Calu3 (cell line): Measurements from ENCODE around the gene TIMM22. TPM values are rescaled to one million over a fixed set of nuclear protein-coding genes. Genes with fewer than 3 reads are reported as not detected.
"Not testable (repeated sequence)": the region's sequence is repeated elsewhere in the genome, so short reads cannot be mapped to it uniquely, and the experiment has no call there.

Experiments
- BruUV-seq: library from RNA; stranded (reverse); fragments of 400-500 nt; replicated peaks from 2 replicates; lab custom pipeline; 2021; lab: Mats Ljungman, UMichigan
- CTCF ChIA-PET: fragments of 300-600 bp; sonication (Branson Sonifier 250); formaldehyde crosslinking; loops from one replicate; lab custom pipeline; 2022; ENCODE audit warnings: antibody characterized with exemption; lab: Charles Lee
- DNase-seq: peaks from one replicate; pipeline ENCODE4 v3.0.0; 2022
- H3K27ac Mint-ChIP-seq: one replicate; pipeline ENCODE4 v1.8.0; 2022; ENCODE audit warnings: mixed read lengths; ENCODE audit not compliant: unreplicated experiment
- H3K27me3 Mint-ChIP-seq: one replicate; pipeline ENCODE4 v1.8.0; 2022; ENCODE audit warnings: mixed read lengths; ENCODE audit not compliant: unreplicated experiment
- H3K36me3 Mint-ChIP-seq: one replicate; pipeline ENCODE4 v1.8.0; 2022; ENCODE audit warnings: mild to moderate bottlenecking, moderate library complexity, mixed read lengths; ENCODE audit not compliant: insufficient read depth, unreplicated experiment
- H3K4me1 Mint-ChIP-seq: one replicate; pipeline ENCODE4 v1.8.0; 2022; ENCODE audit warnings: mild to moderate bottlenecking, low read depth, mixed read lengths; ENCODE audit not compliant: unreplicated experiment
- H3K4me3 Mint-ChIP-seq: one replicate; pipeline ENCODE4 v1.8.0; 2022; ENCODE audit warnings: mild to moderate bottlenecking, low read depth, moderate library complexity, mixed read lengths; ENCODE audit not compliant: unreplicated experiment
- H3K9me3 Mint-ChIP-seq: one replicate; pipeline ENCODE4 v1.8.0; 2022; ENCODE audit warnings: low read depth, mixed read lengths; ENCODE audit not compliant: unreplicated experiment
- intact Hi-C: fragments of 100-400 bp; cut with micrococcal nuclease; formaldehyde crosslinking; loops from one replicate; pipeline ENCODE4 v1.10.0; 2022; ENCODE audit not compliant: unreplicated experiment
- total RNA-seq: library from RNA; stranded (reverse); gene quantifications from 2 replicates; pipeline ENCODE4 v1.2.3, GENCODE V29; 2022
- TF ChIP-seq, protein P1 (sequence below): fragments of 200-600 bp; IDR thresholded peaks from one replicate; pipeline ENCODE4 v1.8.0; 2022; ENCODE audit warnings: antibody characterized with exemption; ENCODE audit not compliant: unreplicated experiment

TIMM22 gene
- total RNA-seq, 1 experiment from 2014 or later, result 7.2 TPM

DNA sequence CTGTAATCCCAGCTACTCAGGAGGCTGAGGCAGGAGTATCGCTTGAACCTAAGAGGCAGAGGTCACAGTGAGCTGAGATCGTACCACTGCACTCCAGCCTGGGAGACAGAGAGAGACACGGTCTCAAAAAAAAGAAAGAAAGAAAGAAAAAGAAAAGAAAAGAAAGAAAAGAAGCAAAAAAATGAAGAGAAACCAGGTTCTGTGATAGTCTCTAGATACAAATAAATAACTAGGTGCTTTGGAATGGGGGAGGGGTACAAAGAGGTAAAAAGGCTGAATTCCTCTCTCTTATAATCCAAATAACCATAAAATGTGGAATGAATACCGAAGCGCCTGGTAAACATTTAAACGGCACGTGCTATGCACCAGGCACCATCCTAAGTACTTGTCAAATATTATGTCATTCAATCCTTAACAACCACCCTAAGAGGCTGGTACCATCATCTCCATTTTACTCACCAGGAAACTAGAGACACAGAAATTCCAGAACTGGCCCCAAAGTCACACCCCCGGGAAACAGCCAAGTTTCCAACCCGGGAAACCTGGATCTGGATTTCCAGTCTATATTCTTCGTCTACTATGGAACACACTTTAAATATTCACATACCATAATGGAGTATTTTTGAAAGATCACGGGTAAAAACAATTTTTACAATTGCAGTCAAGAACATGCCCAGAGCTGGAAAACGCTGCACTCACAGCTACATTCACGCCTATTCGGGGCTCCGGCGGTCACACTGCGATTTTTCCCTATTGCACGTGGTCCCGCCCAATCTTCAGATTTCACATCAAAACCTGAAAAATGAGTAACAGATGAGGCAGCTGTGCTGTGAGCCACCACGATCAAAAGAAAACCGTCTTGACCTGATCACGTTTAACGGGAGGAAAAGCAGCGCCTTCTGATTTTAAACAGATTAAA is 27.9 kb upstream of the TIMM22 start:
- no peak overlapping the region for H3K4me3 Mint-ChIP-seq
- H3K27ac Mint-ChIP-seq, result no peak overlapping the region
- CTCF ChIA-PET, result interaction anchor here (0.6 kb wide), 1 partner anchor 189 kb away, joined by 4 read pairs; no protein-coding TSS in a partner anchor
- H3K36me3 Mint-ChIP-seq, result no peaks in the 10 kb centered on the region
- TF ChIP-seq, protein P1, sequence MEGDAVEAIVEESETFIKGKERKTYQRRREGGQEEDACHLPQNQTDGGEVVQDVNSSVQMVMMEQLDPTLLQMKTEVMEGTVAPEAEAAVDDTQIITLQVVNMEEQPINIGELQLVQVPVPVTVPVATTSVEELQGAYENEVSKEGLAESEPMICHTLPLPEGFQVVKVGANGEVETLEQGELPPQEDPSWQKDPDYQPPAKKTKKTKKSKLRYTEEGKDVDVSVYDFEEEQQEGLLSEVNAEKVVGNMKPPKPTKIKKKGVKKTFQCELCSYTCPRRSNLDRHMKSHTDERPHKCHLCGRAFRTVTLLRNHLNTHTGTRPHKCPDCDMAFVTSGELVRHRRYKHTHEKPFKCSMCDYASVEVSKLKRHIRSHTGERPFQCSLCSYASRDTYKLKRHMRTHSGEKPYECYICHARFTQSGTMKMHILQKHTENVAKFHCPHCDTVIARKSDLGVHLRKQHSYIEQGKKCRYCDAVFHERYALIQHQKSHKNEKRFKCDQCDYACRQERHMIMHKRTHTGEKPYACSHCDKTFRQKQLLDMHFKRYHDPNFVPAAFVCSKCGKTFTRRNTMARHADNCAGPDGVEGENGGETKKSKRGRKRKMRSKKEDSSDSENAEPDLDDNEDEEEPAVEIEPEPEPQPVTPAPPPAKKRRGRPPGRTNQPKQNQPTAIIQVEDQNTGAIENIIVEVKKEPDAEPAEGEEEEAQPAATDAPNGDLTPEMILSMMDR, result no peak
- H3K27me3 Mint-ChIP-seq, result no peaks in the 10 kb centered on the region
- intact Hi-C loops, result no loop called here
- H3K9me3 Mint-ChIP-seq, result no peaks in the 10 kb centered on the region
- H3K4me1 Mint-ChIP-seq, result peaks cover 6% of the 10 kb centered on the region
- no peak for DNase-seq
- no TSS peak for BruUV-seq

DNA sequence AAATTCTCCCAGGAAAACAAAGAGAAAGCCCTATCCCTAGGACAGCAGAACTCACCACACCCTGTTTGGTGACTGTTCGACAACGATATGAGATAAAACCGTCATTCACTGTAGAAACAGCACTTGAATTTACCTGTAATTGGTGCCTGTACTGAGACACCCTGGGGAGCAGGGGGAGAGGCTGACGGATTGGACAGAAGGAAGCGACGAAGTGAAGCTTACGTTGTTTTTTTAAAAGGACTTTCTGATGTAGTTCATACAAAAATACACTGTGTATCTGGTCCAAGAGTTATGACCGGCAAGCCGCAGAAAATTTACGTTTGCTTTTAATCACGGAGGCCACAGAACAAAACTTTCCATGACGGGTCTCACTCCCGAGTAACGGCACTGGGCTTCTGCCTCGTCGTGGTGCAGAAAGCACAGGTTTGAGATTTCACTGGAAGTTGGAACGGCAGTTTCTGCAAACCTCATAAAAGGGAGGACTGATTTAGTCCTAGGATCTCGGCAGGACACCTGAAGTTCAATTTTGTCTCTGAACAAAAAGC is 27.0 kb upstream of the TIMM22 start:
- intact Hi-C loops, result no loop called here
- Mint-ChIP-seq H3K27ac (no peak overlapping the region), H3K4me3 (no peak overlapping the region), H3K9me3 (no peaks in the 10 kb centered on the region), H3K36me3 (no peaks in the 10 kb centered on the region), H3K4me1 (peaks cover 6% of the 10 kb centered on the region), H3K27me3 (no peaks in the 10 kb centered on the region)
- CTCF ChIA-PET, result interaction anchor here (0.6 kb wide), 1 partner anchor 190 kb away, joined by 4 read pairs; no protein-coding TSS in a partner anchor
- DNase-seq, result no peak
- TF ChIP-seq, protein P1, result no peak
- BruUV-seq, result no TSS peak

DNA sequence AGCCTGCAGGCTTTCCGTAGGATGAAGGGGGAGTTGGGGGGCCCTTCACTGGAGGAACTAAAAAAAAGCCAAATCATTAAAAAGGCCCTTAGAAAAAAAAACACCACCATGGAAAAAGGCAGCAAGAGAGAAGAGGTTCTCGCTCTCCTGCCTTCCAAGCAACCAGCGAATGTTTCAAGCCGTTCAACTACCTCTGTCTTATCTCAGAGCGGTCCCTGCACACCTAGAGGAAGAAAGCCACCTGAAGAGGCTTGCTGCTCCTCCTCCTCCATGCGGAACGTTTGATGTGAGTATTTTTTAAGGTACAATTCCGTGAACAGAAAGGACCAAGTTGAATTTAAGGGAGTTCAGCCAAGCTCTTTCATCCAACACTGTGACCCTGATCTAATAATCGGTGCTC is 26.6 kb upstream of the TIMM22 start:
- H3K27ac Mint-ChIP-seq, result no peak overlapping the region
- TF ChIP-seq, protein P1, result no peak
- H3K9me3 Mint-ChIP-seq, result no peaks in the 10 kb centered on the region
- intact Hi-C loops, result no loop called here
- H3K27me3 Mint-ChIP-seq, result no peaks in the 10 kb centered on the region
- BruUV-seq, result no TSS peak
- H3K36me3 Mint-ChIP-seq, result no peaks in the 10 kb centered on the region
- DNase-seq, result no peak
- H3K4me1 Mint-ChIP-seq, result peaks cover 6% of the 10 kb centered on the region
- CTCF ChIA-PET, result no interaction called here
- no peak overlapping the region for H3K4me3 Mint-ChIP-seq

DNA sequence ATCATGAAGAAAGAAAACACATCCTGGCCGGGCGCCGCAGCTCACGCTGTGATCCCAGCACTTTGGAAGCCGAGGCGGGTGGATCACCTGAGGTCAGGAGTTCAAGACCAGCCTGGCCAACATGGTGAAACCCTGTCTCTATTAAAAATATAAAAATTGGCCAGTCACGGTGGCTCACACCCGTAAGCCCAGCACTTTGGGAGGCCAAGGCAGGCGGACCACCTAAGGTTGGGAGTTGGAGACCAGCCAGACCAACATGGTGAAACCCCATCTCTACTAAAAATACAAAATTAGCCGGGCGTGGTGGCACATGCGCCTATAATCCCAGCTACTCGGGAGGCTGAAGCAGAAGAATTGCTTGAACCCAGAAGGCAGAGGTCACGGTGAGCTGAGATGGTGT is 25.1 kb upstream of the TIMM22 start:
- H3K27me3 Mint-ChIP-seq, H3K27ac Mint-ChIP-seq, H3K4me1 Mint-ChIP-seq, intact Hi-C loops, BruUV-seq, H3K4me3 Mint-ChIP-seq, DNase-seq, CTCF ChIA-PET, H3K36me3 Mint-ChIP-seq, H3K9me3 Mint-ChIP-seq: not testable (repeated sequence)
